ENCODE data around the gene SH2D3C. TPM values are rescaled to one million over a fixed set of nuclear protein-coding genes. Genes with fewer than 3 reads are reported as not detected.
A peak's percentile ranks its signal among the peaks of the same experiment; 100 is the strongest.

The SH2D3C gene
- 10 to 100 TPM in 3 of 4 donors, 1 to 10 TPM in 1; 7.1 to 33.6 (median 17.2) TPM for total RNA-seq

GRCh38 chr9:127778280-127779135, at the start of gene SH2D3C:
SH2D3C (minus strand) TSS chr9:127778666; CDS start chr9:127778627, 39 bp downstream.
- no peak for TF ChIP-seq CTCF (IDR thresholded peaks at IDR 0.05)
- ATAC-seq (ENCODE audit: low FRiP score) (peak; percentile 3), DNase-seq (ENCODE audit: low spot score) (no peak)

GRCh38 chr9:127826253-127826913, 47.9 kb upstream of the SH2D3C start:
- DNase-seq (ENCODE audit: low spot score) (no peak), ATAC-seq (ENCODE audit: low FRiP score) (no peak)
- no peak for TF ChIP-seq CTCF (IDR thresholded peaks at IDR 0.05)

GRCh38 chr9:127825319-127826051, 47.0 kb upstream of the SH2D3C start:
- DNase-seq (ENCODE audit: low spot score) (no peak), ATAC-seq (ENCODE audit: low FRiP score) (peak; percentile 8)
- TF ChIP-seq CTCF (IDR thresholded peaks at IDR 0.05): no peak

- no peak for ATAC-seq (ENCODE audit: low FRiP score)
- no peak for TF ChIP-seq CTCF (IDR thresholded peaks at IDR 0.05)
- no peak for DNase-seq (ENCODE audit: low spot score)
Measured at GRCh38 chr9:127822108-127822507, 43.6 kb upstream of the SH2D3C start.

GRCh38 chr9:127818574-127818973, 40.1 kb upstream of the SH2D3C start:
- DNase-seq (ENCODE audit: low spot score) (no peak), ATAC-seq (ENCODE audit: low FRiP score) (no peak)
- TF ChIP-seq CTCF (IDR thresholded peaks at IDR 0.05): no peak

GRCh38 chr9:127817881-127818434, 39.5 kb upstream of the SH2D3C start:
- no peak for ATAC-seq (ENCODE audit: low FRiP score)
- no peak for DNase-seq (ENCODE audit: low spot score)
- TF ChIP-seq CTCF (IDR thresholded peaks at IDR 0.05): no peak

Measured in omental fat pad (tissue), 4 donors.